Keratinocyte (primary cell): ENCODE measurements around the gene SLC7A11. TPM values are rescaled to one million over a fixed set of nuclear protein-coding genes. Genes with fewer than 3 reads are reported as not detected.

Source experiments
- DNase-seq: peaks from one replicate; pipeline ENCODE4 v3.0.0-alpha.2; 2011; ENCODE audit warnings: low read depth, missing footprints, low spot score
- FAIRE-seq: peaks from 2 replicates; lab custom pipeline; 2011; peaks lifted over from hg19 to GRCh38; lab: Jason Lieb, UNC
- H2AFZ ChIP-seq: 2 replicates; pipeline ENCODE4 v1.6.0; 2012; ENCODE audit warnings: low read length, control low read depth, inconsistent platforms; ENCODE audit not compliant: control insufficient read depth
- H3K27ac ChIP-seq: 2 replicates; pipeline ENCODE4 v1.5.1; 2011; ENCODE audit warnings: low read length; ENCODE audit not compliant: control insufficient read depth, insufficient read depth
- H3K27me3 ChIP-seq: 3 replicates; pipeline ENCODE4 v1.6.0; 2011; ENCODE audit warnings: low read length; ENCODE audit not compliant: control insufficient read depth, insufficient read depth; ENCODE audit errors: extremely low read depth
- H3K36me3 ChIP-seq, 2 experiments: 2 replicates in 1 of 2; 3 replicates in 1 of 2; pipeline ENCODE4 v1.5.1; 2011; ENCODE audit warnings: low read length in 2 of 2, mild to moderate bottlenecking in 1 of 2; ENCODE audit not compliant: control insufficient read depth in 2 of 2, insufficient read depth in 2 of 2; ENCODE audit errors: extremely low read depth in 1 of 2
- H3K4me1 ChIP-seq: 3 replicates; pipeline ENCODE4 v1.5.1; 2011; ENCODE audit warnings: low read length; ENCODE audit not compliant: control insufficient read depth, insufficient read depth; ENCODE audit errors: extremely low read depth
- H3K4me2 ChIP-seq: 3 replicates; pipeline ENCODE4 v1.6.0; 2011; ENCODE audit warnings: low read depth, low read length; ENCODE audit not compliant: control insufficient read depth, insufficient read depth; ENCODE audit errors: extremely low read depth
- H3K4me3 ChIP-seq, 3 experiments: fragments of 200-600 bp in 1 of 3; sonication (generic) in 1 of 3; 2 replicates in 2 of 3; 3 replicates in 1 of 3; pipeline ENCODE4 v1.5.1; 2011 to 2016; ENCODE audit warnings: low read length in 3 of 3, mild to moderate bottlenecking in 3 of 3, control low read depth in 2 of 3, inconsistent platforms in 1 of 3, low read depth in 1 of 3, mixed read lengths in 1 of 3, mixed run types in 1 of 3, moderate library complexity in 1 of 3; ENCODE audit not compliant: control insufficient read depth in 2 of 3, insufficient read depth in 2 of 3; ENCODE audit errors: extremely low read depth in 1 of 3
- H3K79me2 ChIP-seq: 2 replicates; pipeline ENCODE4 v1.6.0; 2012; ENCODE audit warnings: low read length; ENCODE audit not compliant: control insufficient read depth, insufficient read depth
- H3K9ac ChIP-seq: 3 replicates; pipeline ENCODE4 v1.6.0; 2011; ENCODE audit warnings: low read length; ENCODE audit not compliant: control insufficient read depth, insufficient read depth; ENCODE audit errors: extremely low read depth
- H3K9me1 ChIP-seq: 3 replicates; pipeline ENCODE4 v1.6.0; 2011; ENCODE audit warnings: low read length; ENCODE audit not compliant: control insufficient read depth, insufficient read depth; ENCODE audit errors: extremely low read depth
- H3K9me3 ChIP-seq: 2 replicates; pipeline ENCODE4 v1.5.1; 2012; ENCODE audit warnings: low read depth, low read length; ENCODE audit not compliant: control insufficient read depth
- H4K20me1 ChIP-seq: 3 replicates; pipeline ENCODE4 v1.6.0; 2011; ENCODE audit warnings: low read length; ENCODE audit not compliant: control insufficient read depth, insufficient read depth; ENCODE audit errors: extremely low read depth
- CTCF ChIP-seq, 3 experiments: IDR thresholded peaks in 1 of 3; conservative IDR thresholded peaks in 1 of 3; optimal IDR thresholded peaks in 1 of 3; 2 replicates in 2 of 3; 3 replicates in 1 of 3; pipeline versions ENCODE3 to v1.5.1; 2011; ENCODE audit warnings: low read length in 3 of 3, mild to moderate bottlenecking in 3 of 3, moderate library complexity in 2 of 3, control low read depth in 1 of 3, inconsistent platforms in 1 of 3; ENCODE audit not compliant: insufficient read depth in 2 of 3; ENCODE audit errors: extremely low read depth in 1 of 3
- EZH2 ChIP-seq: IDR thresholded peaks from one replicate; pipeline ENCODE4 v1.6.1; 2012; ENCODE audit warnings: inconsistent platforms, mild to moderate bottlenecking, low read length, moderate library complexity
- dilution Hi-C: fragments of 300-500 bp; cut with MboI; formaldehyde crosslinking; loops from one replicate; pipeline ENCODE4 v1.7.0; 2020; ENCODE audit warnings: low sequenced_read_pairs; ENCODE audit not compliant: extremely low pct_ligation_motif_present
- polyA plus RNA-seq, 5 experiments: library from polyadenylated mRNA; depleted of rRNA in 3 of 5; stranded (reverse) in 3 of 5; stranded (forward) in 1 of 5; unstranded in 1 of 5; fragments of >200 nt; gene quantifications; 1 replicate in 1 of 5; 2 replicates in 3 of 5; 3 replicates in 1 of 5; pipeline versions ENCODE4 v1.2.1 to v1.2.3, GENCODE V29; 2011 to 2012; ENCODE audit warnings: missing spikeins in 2 of 5, low read depth in 1 of 5, low replicate concordance in 1 of 5

The SLC7A11 gene
- polyA plus RNA-seq, 1 donor (not counting 4 experiments of a cell fraction or from before 2014, with no cell fraction given), result 8.4 TPM

GRCh38 chr4:138178566-138178965 is 63.6 kb downstream of the SLC7A11 start:
- H2AFZ ChIP-seq, result no peak overlapping the region
- no peaks in the 10 kb centered on the region for H3K79me2 ChIP-seq
- H3K9ac ChIP-seq, result no peak overlapping the region
- H3K4me3 ChIP-seq, result no peak overlapping the region
- no peaks in the 10 kb centered on the region for H3K27me3 ChIP-seq
- H3K27ac ChIP-seq, result no peak overlapping the region
- H4K20me1 ChIP-seq, result no peaks in the 10 kb centered on the region
- DNase-seq (no peak), FAIRE-seq (no peak)
- no peak overlapping the region for H3K4me2 ChIP-seq
- no peak for TF ChIP-seq EZH2
- no peak for TF ChIP-seq CTCF (optimal IDR thresholded peaks at IDR 0.05 in 1 of 3, IDR thresholded peaks at IDR 0.05 in 1 of 3, conservative IDR thresholded peaks at IDR 0.05 in 1 of 3; ENCODE audit: extremely low read depth in 1 of 3, insufficient read depth in 2 of 3, low read length in 3 of 3)
- no peaks in the 10 kb centered on the region for H3K9me3 ChIP-seq
- no peaks in the 10 kb centered on the region for H3K9me1 ChIP-seq
- H3K4me1 ChIP-seq, result peaks cover 3% of the 10 kb centered on the region
- dilution Hi-C loops, result no loop called here
- peaks cover 1 to 28% of the 10 kb centered on the region in 2 experiments for H3K36me3 ChIP-seq

GRCh38 chr4:138177278-138177968 is 64.7 kb downstream of the SLC7A11 start:
- peaks cover 3% of the 10 kb centered on the region for H3K4me1 ChIP-seq
- no peaks in the 10 kb centered on the region for H3K9me3 ChIP-seq
- H3K4me3 ChIP-seq, result no peak overlapping the region
- dilution Hi-C loops, result no loop called here
- TF ChIP-seq CTCF (optimal IDR thresholded peaks at IDR 0.05 in 1 of 3, IDR thresholded peaks at IDR 0.05 in 1 of 3, conservative IDR thresholded peaks at IDR 0.05 in 1 of 3; ENCODE audit: extremely low read depth in 1 of 3, insufficient read depth in 2 of 3, low read length in 3 of 3) (no peak), EZH2 (no peak)
- no peak overlapping the region for H3K4me2 ChIP-seq
- no peak overlapping the region for H3K9ac ChIP-seq
- H3K79me2 ChIP-seq, result no peaks in the 10 kb centered on the region
- no peak for FAIRE-seq
- no peak for DNase-seq
- H3K27ac ChIP-seq, result no peak overlapping the region
- no peaks in the 10 kb centered on the region for H3K27me3 ChIP-seq
- peaks cover 1 to 25% of the 10 kb centered on the region in 2 experiments for H3K36me3 ChIP-seq
- no peak overlapping the region for H2AFZ ChIP-seq
- H4K20me1 ChIP-seq, result no peaks in the 10 kb centered on the region
- H3K9me1 ChIP-seq, result no peaks in the 10 kb centered on the region
